RWPE2 (cell line): ENCODE data around the gene MCU.

Experiments used
- ATAC-seq: fragments of 200-7000 bp; cut with Tn5 transposase; 3 replicates; pipeline ENCODE4 v1.9.1; 2021; ENCODE audit warnings: low read depth
- DNase-seq: peaks from one replicate; pipeline ENCODE4 v3.0.0-alpha.2; 2020; ENCODE audit warnings: low spot score
- H3K27ac ChIP-seq: fragments of 450-650 bp; 2 replicates; pipeline ENCODE4 v1.5.1; 2017; ENCODE audit warnings: mild to moderate bottlenecking; ENCODE audit not compliant: poor library complexity, severe bottlenecking
- H3K27me3 ChIP-seq: fragments of 250-450 bp; sonication (Bioruptor Pico); 2 replicates; pipeline ENCODE4 v1.5.1; 2021; ENCODE audit warnings: mild to moderate bottlenecking, moderate library complexity; ENCODE audit not compliant: insufficient read depth, poor library complexity, severe bottlenecking
- H3K36me3 ChIP-seq: fragments of 250-450 bp; sonication (Bioruptor Pico); 2 replicates; pipeline ENCODE4 v1.5.1; 2020; ENCODE audit warnings: low read depth, mild to moderate bottlenecking, moderate library complexity
- H3K4me1 ChIP-seq: fragments of 250-450 bp; sonication (Bioruptor Pico); 2 replicates; pipeline ENCODE4 v1.5.1; 2021; ENCODE audit warnings: mild to moderate bottlenecking, moderate library complexity; ENCODE audit not compliant: insufficient read depth, poor library complexity, severe bottlenecking
- H3K4me3 ChIP-seq: fragments of 250-450 bp; sonication (Bioruptor Pico); 2 replicates; pipeline ENCODE4 v1.5.1; 2021; ENCODE audit warnings: mild to moderate bottlenecking, moderate library complexity; ENCODE audit not compliant: severe bottlenecking
- H3K9me3 ChIP-seq: fragments of 250-450 bp; sonication (Bioruptor Pico); 2 replicates; pipeline ENCODE4 v1.5.1; 2021; ENCODE audit warnings: mild to moderate bottlenecking, moderate library complexity; ENCODE audit not compliant: severe bottlenecking
- CTCF ChIP-seq: fragments of 450-650 bp; IDR thresholded peaks from one replicate; pipeline ENCODE4 v1.5.1; 2017; ENCODE audit warnings: mild to moderate bottlenecking, moderate library complexity; ENCODE audit not compliant: poor library complexity, severe bottlenecking

The MCU gene

GRCh38 chr10:72794260-72794659 lies 102.3 kb downstream of the MCU start:
- Histone ChIP-seq H3K4me1 (peaks cover 8% of the 10 kb centered on the region), H3K27ac (no peak overlapping the region), H3K27me3 (no peaks in the 10 kb centered on the region), H3K9me3 (no peaks in the 10 kb centered on the region), H3K4me3 (no peak overlapping the region), H3K36me3 (no peaks in the 10 kb centered on the region)
- DNase-seq = no peak
- no peak for TF ChIP-seq CTCF
- no peak for ATAC-seq

GRCh38 chr10:72796042-72796441 lies 104.1 kb downstream of the MCU start:
- Histone ChIP-seq H3K27ac (no peak overlapping the region), H3K36me3 (no peaks in the 10 kb centered on the region), H3K4me3 (no peak overlapping the region), H3K4me1 (peaks cover 9% of the 10 kb centered on the region), H3K9me3 (no peaks in the 10 kb centered on the region), H3K27me3 (no peaks in the 10 kb centered on the region)
- ATAC-seq = no peak
- no peak for DNase-seq
- no peak for TF ChIP-seq CTCF

- no peak for TF ChIP-seq CTCF
- H3K4me1 ChIP-seq = peaks cover 10% of the 10 kb centered on the region
- DNase-seq (no peak), ATAC-seq (no peak)
- H3K36me3 ChIP-seq = no peaks in the 10 kb centered on the region
- H3K4me3 ChIP-seq = no peak overlapping the region
- H3K27ac ChIP-seq = no peak overlapping the region
- H3K9me3 ChIP-seq = no peaks in the 10 kb centered on the region
- no peaks in the 10 kb centered on the region for H3K27me3 ChIP-seq
Measured at GRCh38 chr10:72796538-72796937, 104.6 kb downstream of the MCU start.

GRCh38 chr10:72800000-72800740 lies 108.2 kb downstream of the MCU start:
- no peak for DNase-seq

More at GRCh38 chr10:72800000-72800740, 108.2 kb downstream of the MCU start:
- Histone ChIP-seq H3K36me3 (no peaks in the 10 kb centered on the region), H3K27me3 (no peaks in the 10 kb centered on the region), H3K27ac (no peak overlapping the region), H3K4me3 (no peak overlapping the region), H3K4me1 (peaks cover 26% of the 10 kb centered on the region), H3K9me3 (no peaks in the 10 kb centered on the region)
- ATAC-seq = no peak
- no peak for TF ChIP-seq CTCF
